ENCODE results near the gene PRKG1. TPM values are rescaled to one million over a fixed set of nuclear protein-coding genes. Genes with fewer than 3 reads are reported as not detected.

Gene PRKG1
- total RNA-seq, 1 experiment from 2014 or later, result 10.4 TPM

DNA sequence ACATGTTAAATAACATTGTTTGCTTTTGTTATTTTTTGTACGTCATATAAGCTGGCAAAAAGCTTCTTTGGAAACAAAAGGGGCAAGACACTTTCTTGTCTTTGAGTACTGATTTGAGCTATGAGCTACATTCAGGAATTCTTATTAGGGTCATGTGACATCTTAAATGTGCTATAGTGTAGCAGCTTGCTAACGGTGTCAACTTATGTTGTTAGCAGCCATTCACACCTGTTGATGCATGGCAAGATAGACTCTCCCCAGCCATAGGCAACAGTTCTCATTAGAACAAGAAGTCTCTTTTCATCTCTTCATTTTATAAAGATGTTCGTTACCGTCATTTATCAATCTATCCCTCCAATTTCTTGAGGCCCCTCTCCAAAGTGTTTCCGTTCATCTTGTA is 411.4 kb downstream of the PRKG1 start:
- TF ChIP-seq, protein P1, sequence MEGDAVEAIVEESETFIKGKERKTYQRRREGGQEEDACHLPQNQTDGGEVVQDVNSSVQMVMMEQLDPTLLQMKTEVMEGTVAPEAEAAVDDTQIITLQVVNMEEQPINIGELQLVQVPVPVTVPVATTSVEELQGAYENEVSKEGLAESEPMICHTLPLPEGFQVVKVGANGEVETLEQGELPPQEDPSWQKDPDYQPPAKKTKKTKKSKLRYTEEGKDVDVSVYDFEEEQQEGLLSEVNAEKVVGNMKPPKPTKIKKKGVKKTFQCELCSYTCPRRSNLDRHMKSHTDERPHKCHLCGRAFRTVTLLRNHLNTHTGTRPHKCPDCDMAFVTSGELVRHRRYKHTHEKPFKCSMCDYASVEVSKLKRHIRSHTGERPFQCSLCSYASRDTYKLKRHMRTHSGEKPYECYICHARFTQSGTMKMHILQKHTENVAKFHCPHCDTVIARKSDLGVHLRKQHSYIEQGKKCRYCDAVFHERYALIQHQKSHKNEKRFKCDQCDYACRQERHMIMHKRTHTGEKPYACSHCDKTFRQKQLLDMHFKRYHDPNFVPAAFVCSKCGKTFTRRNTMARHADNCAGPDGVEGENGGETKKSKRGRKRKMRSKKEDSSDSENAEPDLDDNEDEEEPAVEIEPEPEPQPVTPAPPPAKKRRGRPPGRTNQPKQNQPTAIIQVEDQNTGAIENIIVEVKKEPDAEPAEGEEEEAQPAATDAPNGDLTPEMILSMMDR (conservative IDR thresholded peaks at IDR 0.05), result no peak
- no peaks in the 10 kb centered on the region for H3K9me3 Mint-ChIP-seq
- H3K4ac ChIP-seq (ENCODE audit: low read depth, low read length), result no peak overlapping the region
- H4K91ac ChIP-seq (ENCODE audit: insufficient read length, low read depth, low read length), result no peak overlapping the region
- H3K9me3 ChIP-seq (ENCODE audit: control insufficient read depth, low read depth, low read length), result no peaks in the 10 kb centered on the region
- no peak overlapping the region for H3T11ph ChIP-seq (ENCODE audit: low read length)
- H3K4me2 ChIP-seq (ENCODE audit: insufficient read depth, insufficient read length, low read length), result no peak overlapping the region
- H3K27ac Mint-ChIP-seq, result no peak overlapping the region
- no peaks in the 10 kb centered on the region for H3K27me3 Mint-ChIP-seq (ENCODE audit: low read depth)
- no peak overlapping the region for H3K18ac ChIP-seq (ENCODE audit: insufficient read length, low read depth, low read length)
- H3K23me2 ChIP-seq (ENCODE audit: insufficient read length, low read depth, low read length, poor library complexity, severe bottlenecking), result no peaks in the 10 kb centered on the region
- H3K79me2 ChIP-seq (ENCODE audit: insufficient read depth, low read length), result no peaks in the 10 kb centered on the region
- no peak overlapping the region for H2AK5ac ChIP-seq (ENCODE audit: insufficient read length, low read length)
- H2BK15ac ChIP-seq (ENCODE audit: low read depth, low read length), result no peak overlapping the region
- no peak overlapping the region for H3K56ac ChIP-seq (ENCODE audit: insufficient read length, low read depth, low read length)
- H3K4me1 Mint-ChIP-seq, result peaks cover 5 to 8% of the 10 kb centered on the region in 2 experiments; a peak in 3 of 4 replicates
- no peak overlapping the region for H2BK5ac ChIP-seq (ENCODE audit: insufficient read length, low read length)
- no peaks in the 10 kb centered on the region for H3K4me1 ChIP-seq (ENCODE audit: insufficient read depth, low read length)
- no peak overlapping the region for H3K4me3 Mint-ChIP-seq
- no peak overlapping the region for H3K27ac ChIP-seq (ENCODE audit: insufficient read length, low read depth, low read length)
- no peak overlapping the region for H3K9ac ChIP-seq (ENCODE audit: extremely low read depth, insufficient read length, low read length)
- H4K8ac ChIP-seq (replicated peaks; ENCODE audit: insufficient read length, low read depth, low read length), result no peak overlapping the region
- no peak overlapping the region for H3K14ac ChIP-seq (ENCODE audit: insufficient read depth, low read length)
- H2AFZ ChIP-seq (ENCODE audit: low read length), result no peak overlapping the region
- H3K36me3 Mint-ChIP-seq (ENCODE audit: insufficient read depth in 1 of 3, low read depth in 3 of 3), result no peaks in the 10 kb centered on the region
- H3K79me1 ChIP-seq (ENCODE audit: insufficient read depth, low read depth, low read length, poor library complexity, severe bottlenecking), result no peaks in the 10 kb centered on the region
- no peak overlapping the region for H4K5ac ChIP-seq (ENCODE audit: insufficient read length, low read depth, low read length)
- H4K20me1 ChIP-seq (ENCODE audit: control insufficient read depth, insufficient read depth, insufficient read length), result no peaks in the 10 kb centered on the region
- no CpG with 5 or more reads among the region's 5 CpGs for WGBS (ENCODE audit: extremely low coverage, insufficient read length, low lambda C conversion rate)
- H2BK120ac ChIP-seq (ENCODE audit: low read depth, low read length, poor library complexity, severe bottlenecking), result no peak overlapping the region
- H2BK20ac ChIP-seq (ENCODE audit: low read depth, low read length, poor library complexity, severe bottlenecking), result no peak overlapping the region
- no peaks in the 10 kb centered on the region for H3K27me3 ChIP-seq (ENCODE audit: insufficient read depth, low read length)
- no peak overlapping the region for H2BK12ac ChIP-seq (ENCODE audit: insufficient read length, low read depth, low read length)
- no peak for DNase-seq
- no peak overlapping the region for H3K23ac ChIP-seq (ENCODE audit: insufficient read length, low read depth, low read length)

Measured in H9 (cell line).